Panc1 (cell line): Measurements from ENCODE around the gene OLIG2.

ENCODE experiments used
- CTCF ChIP-seq: fragments of 450-650 bp; IDR thresholded peaks from 2 replicates; pipeline ENCODE4 v1.5.1; 2017; ENCODE audit warnings: mild to moderate bottlenecking
- TCF7L2 ChIP-seq: IDR thresholded peaks from 2 replicates; pipeline ENCODE4 v1.6.1; 2011; ENCODE audit warnings: mild to moderate bottlenecking, low read depth, low read length, inconsistent platforms

- no peak for TF ChIP-seq CTCF
- TF ChIP-seq TCF7L2 = no peak
Measured at GRCh38 chr21:33059380-33059841, 33.7 kb downstream of the OLIG2 start.
